ENCODE data around the gene ANKS1B. TPM values are rescaled to one million over a fixed set of nuclear protein-coding genes. Genes with fewer than 3 reads are reported as not detected.

ANKS1B gene
- total RNA-seq, 4 donors from 2014 or later: 34.5 to 81.9 (median 71.1) TPM

DNA sequence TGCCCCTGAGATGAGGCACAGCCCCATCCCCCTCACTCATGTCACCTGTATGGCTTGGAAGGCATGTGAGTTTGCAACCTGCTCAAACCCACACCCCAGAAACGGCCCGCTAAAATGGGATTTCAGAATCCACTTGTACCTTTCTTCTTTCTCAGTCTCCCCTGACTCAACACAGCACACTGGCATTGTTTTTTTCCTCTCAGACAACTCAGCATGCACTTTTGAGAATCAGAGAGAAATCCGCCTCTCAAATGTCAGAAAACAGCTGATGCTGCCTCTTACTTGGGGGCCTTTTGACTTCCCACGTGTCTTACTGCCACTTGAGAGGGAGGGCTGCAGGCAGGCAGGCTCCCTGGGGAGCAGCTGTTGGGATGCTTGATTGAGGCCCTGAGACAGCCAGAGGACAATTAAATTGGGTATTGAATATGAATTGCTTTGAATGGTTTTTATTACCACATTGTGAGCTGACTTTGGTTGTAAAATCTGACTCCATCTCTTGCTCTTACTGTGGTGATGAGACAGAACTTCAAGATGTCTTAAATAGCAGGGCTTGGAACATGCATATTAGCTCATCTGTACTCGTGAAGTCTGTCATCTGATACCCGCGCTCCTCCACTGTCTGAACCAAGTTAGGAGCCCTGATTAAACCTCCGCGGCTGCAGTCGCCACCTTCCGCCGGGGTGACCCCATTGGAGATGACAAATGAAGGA, 1243.0 kb downstream of the ANKS1B start:
- 65 to 67% methylated on average over 12 of the region's 12 CpGs for WGBS, 2 donors
- Histone ChIP-seq H3K27me3 (no peaks in the 10 kb centered on the region), H3K4me3 (replicated peaks in 1 of 3) (no peak overlapping the region), H3K4me1 (peaks cover 6 to 13% of the 10 kb centered on the region in 2 donors), H3K27ac (no peak overlapping the region), H3K36me3 (no peaks in the 10 kb centered on the region), H3K9me3 (no peaks in the 10 kb centered on the region)
- TF ChIP-seq POLR2A (IDR thresholded peaks at IDR 0.05): no peak
- TF ChIP-seq, protein P1, sequence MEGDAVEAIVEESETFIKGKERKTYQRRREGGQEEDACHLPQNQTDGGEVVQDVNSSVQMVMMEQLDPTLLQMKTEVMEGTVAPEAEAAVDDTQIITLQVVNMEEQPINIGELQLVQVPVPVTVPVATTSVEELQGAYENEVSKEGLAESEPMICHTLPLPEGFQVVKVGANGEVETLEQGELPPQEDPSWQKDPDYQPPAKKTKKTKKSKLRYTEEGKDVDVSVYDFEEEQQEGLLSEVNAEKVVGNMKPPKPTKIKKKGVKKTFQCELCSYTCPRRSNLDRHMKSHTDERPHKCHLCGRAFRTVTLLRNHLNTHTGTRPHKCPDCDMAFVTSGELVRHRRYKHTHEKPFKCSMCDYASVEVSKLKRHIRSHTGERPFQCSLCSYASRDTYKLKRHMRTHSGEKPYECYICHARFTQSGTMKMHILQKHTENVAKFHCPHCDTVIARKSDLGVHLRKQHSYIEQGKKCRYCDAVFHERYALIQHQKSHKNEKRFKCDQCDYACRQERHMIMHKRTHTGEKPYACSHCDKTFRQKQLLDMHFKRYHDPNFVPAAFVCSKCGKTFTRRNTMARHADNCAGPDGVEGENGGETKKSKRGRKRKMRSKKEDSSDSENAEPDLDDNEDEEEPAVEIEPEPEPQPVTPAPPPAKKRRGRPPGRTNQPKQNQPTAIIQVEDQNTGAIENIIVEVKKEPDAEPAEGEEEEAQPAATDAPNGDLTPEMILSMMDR (IDR thresholded peaks at IDR 0.05): no peak
- DNase-seq: no peak
- intact Hi-C loops (cut with DNase I): no loop called here

DNA sequence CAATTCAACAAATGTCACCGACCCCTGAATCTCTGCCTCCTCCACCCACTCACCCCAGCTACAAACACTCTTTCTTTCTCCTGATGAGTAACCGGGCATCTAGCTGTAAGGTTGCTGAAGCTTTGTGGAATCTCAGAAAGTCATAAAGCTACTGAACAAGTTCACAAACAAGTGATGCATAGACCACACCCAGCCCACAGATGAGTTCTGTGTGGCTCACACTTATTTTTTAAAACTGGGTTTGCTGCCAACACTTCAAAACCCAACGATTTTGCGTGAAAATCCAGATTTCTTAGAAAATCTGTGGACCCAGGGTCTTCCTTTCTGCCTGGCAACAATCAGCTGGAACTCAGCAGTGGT, 1243.6 kb downstream of the ANKS1B start:
- Histone ChIP-seq H3K9me3 (no peaks in the 10 kb centered on the region), H3K27me3 (no peaks in the 10 kb centered on the region), H3K27ac (no peak overlapping the region), H3K36me3 (no peaks in the 10 kb centered on the region), H3K4me3 (replicated peaks in 1 of 3) (no peak overlapping the region), H3K4me1 (peaks cover 4 to 17% of the 10 kb centered on the region in 2 donors)
- 72 to 87% methylated on average over 4 of the region's 4 CpGs for WGBS, 2 donors
- intact Hi-C loops (cut with DNase I): no loop called here
- DNase-seq: no peak
- TF ChIP-seq POLR2A (IDR thresholded peaks at IDR 0.05): no peak
- TF ChIP-seq, protein P1 (IDR thresholded peaks at IDR 0.05): no peak

- no peak for TF ChIP-seq POLR2A (IDR thresholded peaks at IDR 0.05)
- TF ChIP-seq, protein P1 (IDR thresholded peaks at IDR 0.05): no peak
- no peaks in the 10 kb centered on the region for H3K9me3 ChIP-seq
- H3K27me3 ChIP-seq: no peaks in the 10 kb centered on the region
- 81 to 96% methylated on average over 1 of the region's 1 CpG for WGBS, 2 donors
- H3K4me3 ChIP-seq (replicated peaks in 1 of 3): no peak overlapping the region
- intact Hi-C loops (cut with DNase I): no loop called here
- H3K36me3 ChIP-seq: no peaks in the 10 kb centered on the region
- no peak for DNase-seq
- peaks cover 0 to 13% of the 10 kb centered on the region in 2 donors for H3K4me1 ChIP-seq
- no peak overlapping the region for H3K27ac ChIP-seq
Measured at GRCh38 chr12:98740751-98741150, 1244.0 kb downstream of the ANKS1B start.

- Histone ChIP-seq H3K27me3 (no peaks in the 10 kb centered on the region), H3K4me3 (replicated peaks in 1 of 3) (no peak overlapping the region), H3K4me1 (peaks cover 0 to 11% of the 10 kb centered on the region in 2 donors), H3K9me3 (no peaks in the 10 kb centered on the region), H3K27ac (no peak overlapping the region), H3K36me3 (no peaks in the 10 kb centered on the region)
- DNase-seq: no peak
- TF ChIP-seq, protein P1 (IDR thresholded peaks at IDR 0.05): no peak
- TF ChIP-seq POLR2A (IDR thresholded peaks at IDR 0.05): no peak
- intact Hi-C loops (cut with DNase I): no loop called here
- WGBS, 2 donors: 89 to 93% methylated on average over 2 of the region's 2 CpGs
Measured at GRCh38 chr12:98738539-98738938, 1246.2 kb downstream of the ANKS1B start.

GRCh38 chr12:98738002-98738401, 1246.7 kb downstream of the ANKS1B start:
- Histone ChIP-seq H3K4me1 (peaks cover 0 to 11% of the 10 kb centered on the region in 2 donors), H3K4me3 (replicated peaks in 1 of 3) (no peak overlapping the region), H3K9me3 (no peaks in the 10 kb centered on the region), H3K36me3 (no peaks in the 10 kb centered on the region), H3K27me3 (no peaks in the 10 kb centered on the region), H3K27ac (no peak overlapping the region)
- 92 to 94% methylated on average over 3 of the region's 3 CpGs for WGBS, 2 donors
- intact Hi-C loops (cut with DNase I): no loop called here
- DNase-seq: no peak
- no peak for TF ChIP-seq POLR2A (IDR thresholded peaks at IDR 0.05)
- TF ChIP-seq, protein P1 (IDR thresholded peaks at IDR 0.05): no peak

Data from thyroid gland (tissue), 4 donors.